ENCODE results near the gene ATP6V1E1.

Gene ATP6V1E1

GRCh38 chr22:17633998-17634323 is 5.4 kb upstream of the ATP6V1E1 start:
- no peak overlapping the region for H3K4me3 ChIP-seq (ENCODE audit: low read depth, low read length)
- no peak for TF ChIP-seq CTCF (IDR thresholded peaks at IDR 0.05; ENCODE audit: low read depth, low read length, missing control alignments)
- DNase-seq (ENCODE audit: low read depth): no peak

GRCh38 chr22:17633217-17633997 is 4.9 kb upstream of the ATP6V1E1 start:
- no peak for DNase-seq (ENCODE audit: low read depth)
- TF ChIP-seq CTCF (IDR thresholded peaks at IDR 0.05; ENCODE audit: low read depth, low read length, missing control alignments): no peak
- no peak overlapping the region for H3K4me3 ChIP-seq (ENCODE audit: low read depth, low read length)

GRCh38 chr22:17631076-17631565 is 2.6 kb upstream of the ATP6V1E1 start:
- no peak for DNase-seq (ENCODE audit: low read depth)
- no peak for TF ChIP-seq CTCF (IDR thresholded peaks at IDR 0.05; ENCODE audit: low read depth, low read length, missing control alignments)
- no peak overlapping the region for H3K4me3 ChIP-seq (ENCODE audit: low read depth, low read length)

GRCh38 chr22:17629641-17630040 is 1.1 kb upstream of the ATP6V1E1 start:
- no peak overlapping the region; the same call in 1 of the 2 replicates for H3K4me3 ChIP-seq (ENCODE audit: low read depth, low read length)
- TF ChIP-seq CTCF (IDR thresholded peaks at IDR 0.05; ENCODE audit: low read depth, low read length, missing control alignments): no peak
- no peak for DNase-seq (ENCODE audit: low read depth)

GRCh38 chr22:17629173-17629489 is 582 bp upstream of the ATP6V1E1 start:
- TF ChIP-seq CTCF (IDR thresholded peaks at IDR 0.05; ENCODE audit: low read depth, low read length, missing control alignments): no peak
- DNase-seq (ENCODE audit: low read depth): no peak
- peak overlapping the region; percentile 87 for H3K4me3 ChIP-seq (ENCODE audit: low read depth, low read length)

- H3K4me3 ChIP-seq (ENCODE audit: low read depth, low read length): peak overlapping the region; percentile 87
- DNase-seq (ENCODE audit: low read depth): no peak
- TF ChIP-seq CTCF (IDR thresholded peaks at IDR 0.05; ENCODE audit: low read depth, low read length, missing control alignments): no peak
These were observed 566 bp downstream of the ATP6V1E1 start for GRCh38 chr22:17627961-17628405.

- no peak for TF ChIP-seq CTCF (IDR thresholded peaks at IDR 0.05; ENCODE audit: low read depth, low read length, missing control alignments)
- no peak overlapping the region for H3K4me3 ChIP-seq (ENCODE audit: low read depth, low read length)
- DNase-seq (ENCODE audit: low read depth): no peak
These were observed 15.3 kb downstream of the ATP6V1E1 start for GRCh38 chr22:17613280-17613679.

Data from GM12864 (cell line).